Loucy (cell line): ENCODE results near the gene POLD1.

Experiments used
- H2AFZ ChIP-seq: fragments of 200-600 bp; sonication (generic); 2 replicates; pipeline ENCODE4 v1.6.0; 2016; ENCODE audit warnings: antibody characterized with exemption, mild to moderate bottlenecking, low read length, moderate library complexity
- H3F3A ChIP-seq: fragments of 200-600 bp; 2 replicates; pipeline ENCODE4 v1.6.0; 2016; ENCODE audit warnings: antibody characterized with exemption, low read depth, mild to moderate bottlenecking
- H3K27me3 ChIP-seq: fragments of 200-600 bp; sonication (generic); 2 replicates; pipeline ENCODE4 v1.6.1; 2014; ENCODE audit warnings: low read length, mild to moderate bottlenecking; ENCODE audit not compliant: insufficient read depth, poor library complexity, severe bottlenecking
- H3K36me3 ChIP-seq: fragments of 200-600 bp; sonication (generic); 2 replicates; pipeline ENCODE4 v1.6.1; 2016; ENCODE audit warnings: low read length; ENCODE audit not compliant: insufficient read depth
- H3K4me1 ChIP-seq: fragments of 200-600 bp; sonication (generic); 2 replicates; pipeline ENCODE4 v1.5.1; 2014; ENCODE audit warnings: low read length, mild to moderate bottlenecking; ENCODE audit not compliant: insufficient read depth, poor library complexity, severe bottlenecking
- H3K4me2 ChIP-seq: fragments of 200-600 bp; sonication (generic); 2 replicates; pipeline ENCODE4 v1.6.0; 2014; ENCODE audit warnings: antibody characterized with exemption, low read length, low read depth, mild to moderate bottlenecking; ENCODE audit not compliant: poor library complexity, severe bottlenecking
- H3K4me3 ChIP-seq: fragments of 200-600 bp; sonication (generic); 2 replicates; pipeline ENCODE4 v1.5.1; 2014; ENCODE audit warnings: low read length, mild to moderate bottlenecking, mixed read lengths; ENCODE audit not compliant: poor library complexity, severe bottlenecking
- H3K79me2 ChIP-seq: fragments of 200-600 bp; sonication (generic); 2 replicates; pipeline ENCODE4 v1.6.1; 2014; ENCODE audit warnings: low read length; ENCODE audit not compliant: insufficient read depth
- H3K9ac ChIP-seq: fragments of 200-600 bp; sonication (generic); 2 replicates; pipeline ENCODE4 v1.6.0; 2014; ENCODE audit warnings: mild to moderate bottlenecking, low read depth, low read length, moderate library complexity; ENCODE audit not compliant: poor library complexity, severe bottlenecking
- H3K9me2 ChIP-seq: fragments of 200-600 bp; sonication (generic); replicated peaks from 2 replicates; pipeline ENCODE4 v1.6.1; 2016; ENCODE audit warnings: low read depth, low read length, mixed read lengths
- H3K9me3 ChIP-seq: fragments of 200-600 bp; sonication (generic); 2 replicates; pipeline ENCODE4 v1.6.1; 2014; ENCODE audit warnings: mild to moderate bottlenecking, antibody characterized with exemption, low read length, low read depth; ENCODE audit not compliant: insufficient read depth
- H4K20me1 ChIP-seq: fragments of 200-600 bp; sonication (generic); 2 replicates; pipeline ENCODE4 v1.6.0; 2014; ENCODE audit warnings: antibody characterized with exemption, low read length, mild to moderate bottlenecking; ENCODE audit not compliant: insufficient read depth, poor library complexity, severe bottlenecking
- CTCF ChIP-seq: fragments of 200-600 bp; sonication (generic); conservative IDR thresholded peaks from 2 replicates; pipeline ENCODE4 v1.5.1; 2014; ENCODE audit warnings: mild to moderate bottlenecking, antibody characterized with exemption, low read length
- EZH2phosphoT487 ChIP-seq: fragments of 200-600 bp; IDR thresholded peaks from 2 replicates; pipeline ENCODE4 v1.6.1; 2018; ENCODE audit warnings: antibody characterized with exemption, mild to moderate bottlenecking, moderate library complexity, borderline replicate concordance

The POLD1 gene

DNA sequence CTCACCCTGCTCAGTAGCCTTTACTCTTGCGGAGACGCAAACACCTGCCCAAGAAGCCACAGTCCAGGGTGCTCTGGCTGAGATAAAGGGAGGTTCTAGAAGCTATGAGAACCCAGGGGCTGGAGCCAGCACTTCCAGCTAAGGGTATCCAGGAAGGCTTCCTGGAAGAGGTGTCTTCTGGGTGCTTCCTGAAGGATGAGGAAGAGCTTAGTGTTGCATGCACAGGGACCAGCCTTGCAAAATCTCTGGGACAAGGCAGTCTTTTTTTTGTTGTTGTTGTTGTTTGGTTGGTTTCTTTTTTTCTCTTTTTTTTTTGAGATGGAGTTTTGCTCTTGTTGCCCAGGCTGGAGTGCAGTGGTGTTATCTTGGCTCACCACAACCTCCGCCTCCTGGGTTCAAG lies 69.1 kb downstream of the POLD1 start:
- Histone ChIP-seq H4K20me1 (no peaks in the 10 kb centered on the region), H3K4me3 (no peak overlapping the region), H3K4me1 (no peaks in the 10 kb centered on the region), H3K36me3 (no peaks in the 10 kb centered on the region), H3F3A (no peaks in the 10 kb centered on the region), H3K79me2 (no peaks in the 10 kb centered on the region), H2AFZ (no peak overlapping the region), H3K9me3 (no peaks in the 10 kb centered on the region), H3K9ac (no peak overlapping the region), H3K27me3 (no peaks in the 10 kb centered on the region), H3K9me2 (no peaks in the 10 kb centered on the region), H3K4me2 (no peak overlapping the region)
- TF ChIP-seq CTCF (no peak), EZH2phosphoT487 (no peak)

DNA sequence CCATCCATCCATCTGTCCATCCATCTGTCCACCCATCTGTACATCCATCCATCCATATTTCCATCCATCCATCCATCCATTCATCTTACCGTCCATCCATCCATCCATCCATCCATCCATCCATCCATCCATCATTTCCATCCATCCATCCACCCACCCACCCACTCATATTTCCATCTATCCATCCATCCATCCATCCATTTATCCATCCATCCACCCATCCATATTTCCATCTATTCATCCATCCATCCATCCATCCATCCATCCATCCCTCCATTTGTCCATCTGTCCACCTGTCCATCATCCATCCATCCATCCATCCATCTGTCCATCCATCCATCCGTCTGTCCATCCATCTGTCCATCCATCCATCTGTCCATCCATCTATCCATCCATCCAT lies 71.8 kb downstream of the POLD1 start:
- no peaks in the 10 kb centered on the region for H3K36me3 ChIP-seq
- TF ChIP-seq EZH2phosphoT487 (no peak), CTCF (no peak)
- H3K27me3 ChIP-seq: no peaks in the 10 kb centered on the region
- no peaks in the 10 kb centered on the region for H3K4me1 ChIP-seq
- H3K4me3 ChIP-seq: no peak overlapping the region
- no peak overlapping the region for H2AFZ ChIP-seq
- no peaks in the 10 kb centered on the region for H4K20me1 ChIP-seq
- no peaks in the 10 kb centered on the region for H3K79me2 ChIP-seq
- H3K9ac ChIP-seq: no peak overlapping the region
- H3K4me2 ChIP-seq: no peak overlapping the region
- no peaks in the 10 kb centered on the region for H3K9me3 ChIP-seq
- no peaks in the 10 kb centered on the region for H3K9me2 ChIP-seq
- H3F3A ChIP-seq: no peaks in the 10 kb centered on the region

DNA sequence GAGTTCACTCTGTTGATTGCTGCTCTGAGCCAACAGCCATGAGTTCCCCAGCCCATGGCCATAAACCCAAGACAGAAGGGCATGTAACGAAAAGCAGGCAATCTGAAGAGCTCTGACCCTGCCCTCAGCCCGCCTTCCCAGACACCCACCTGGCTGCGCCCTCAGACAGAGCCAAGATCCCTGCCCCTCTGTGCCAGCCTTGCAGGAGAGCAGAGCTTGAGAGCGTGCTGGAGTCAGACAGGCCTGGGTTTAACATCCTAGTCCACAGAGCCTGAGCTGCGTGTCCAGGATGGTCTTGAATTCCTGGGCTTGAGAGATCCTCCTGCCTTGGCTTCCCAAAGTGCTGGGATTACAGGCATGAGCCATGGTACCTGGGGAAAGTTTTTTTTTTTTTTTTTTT lies 73.2 kb downstream of the POLD1 start:
- H3K9me2 ChIP-seq: no peaks in the 10 kb centered on the region
- H3K9me3 ChIP-seq: no peaks in the 10 kb centered on the region
- H2AFZ ChIP-seq: no peak overlapping the region

More for the DNA sequence above, 73.2 kb downstream of the POLD1 start:
- H3K4me2 ChIP-seq: no peak overlapping the region
- no peaks in the 10 kb centered on the region for H3K79me2 ChIP-seq
- TF ChIP-seq EZH2phosphoT487 (no peak), CTCF (no peak)
- H3K36me3 ChIP-seq: no peaks in the 10 kb centered on the region
- no peaks in the 10 kb centered on the region for H4K20me1 ChIP-seq
- H3K27me3 ChIP-seq: no peaks in the 10 kb centered on the region
- H3K4me3 ChIP-seq: no peak overlapping the region
- no peaks in the 10 kb centered on the region for H3K4me1 ChIP-seq
- H3K9ac ChIP-seq: no peak overlapping the region
- no peaks in the 10 kb centered on the region for H3F3A ChIP-seq
